Spleen (tissue), 11 donors: ENCODE data around the gene MRGPRD. TPM values are rescaled to one million over a fixed set of nuclear protein-coding genes. Genes with fewer than 3 reads are reported as not detected.
A peak's percentile ranks its signal among the peaks of the same experiment; 100 is the strongest.
"Not testable (repeated sequence)": the region's sequence is repeated elsewhere in the genome, so short reads cannot be mapped to it uniquely, and the experiment has no call there.

Experiments
- DNase-seq: peaks from one replicate; pipeline ENCODE4 v3.0.0-alpha.2; 2020
- H3K27ac ChIP-seq, 8 donors: fragments of 200-600 bp; sonication (generic) in 7 of 8; 1 replicate in 4 of 8; 2 replicates in 4 of 8; pipeline versions ENCODE4 v1.5.0 to v1.8.0; 2016 to 2021; ENCODE audit warnings: inconsistent platforms in 4 of 8, mild to moderate bottlenecking in 4 of 8, moderate library complexity in 1 of 8
- H3K27me3 ChIP-seq, 7 donors: fragments of 200-600 bp; sonication (generic) in 6 of 7; replicated peaks in 1 of 7; 1 replicate in 4 of 7; 2 replicates in 3 of 7; pipeline versions ENCODE4 v1.5.0 to v1.8.0; 2016 to 2021; ENCODE audit warnings: inconsistent platforms in 3 of 7, mild to moderate bottlenecking in 1 of 7
- H3K36me3 ChIP-seq, 6 donors: fragments of 200-600 bp; sonication (generic) in 5 of 6; 1 replicate in 4 of 6; 2 replicates in 2 of 6; pipeline versions ENCODE4 v1.5.0 to v1.8.0; 2016 to 2021; ENCODE audit warnings: inconsistent platforms in 2 of 6
- H3K4me1 ChIP-seq, 6 donors: fragments of 200-600 bp; sonication (generic) in 5 of 6; 1 replicate in 3 of 6; 2 replicates in 3 of 6; pipeline versions ENCODE4 v1.5.0 to v1.8.0; 2016 to 2021; ENCODE audit warnings: inconsistent platforms in 3 of 6
- H3K4me3 ChIP-seq, 8 donors: fragments of 200-600 bp; sonication (generic) in 7 of 8; 1 replicate in 4 of 8; 2 replicates in 4 of 8; pipeline versions ENCODE4 v1.5.0 to v1.8.0; 2016 to 2021; ENCODE audit warnings: inconsistent platforms in 4 of 8, mild to moderate bottlenecking in 4 of 8, moderate library complexity in 2 of 8
- H3K9me3 ChIP-seq, 8 donors: fragments of 200-600 bp; sonication (generic) in 7 of 8; 1 replicate in 4 of 8; 2 replicates in 4 of 8; pipeline versions ENCODE4 v1.5.0 to v1.8.0; 2016 to 2021; ENCODE audit warnings: inconsistent platforms in 4 of 8
- CTCF ChIP-seq, 11 experiments: fragments of 200-600 bp in 7 of 11; fragments of 450-650 bp in 4 of 11; sonication (generic) in 4 of 11; IDR thresholded peaks in 8 of 11; conservative IDR thresholded peaks in 3 of 11; 1 replicate in 7 of 11; 2 replicates in 4 of 11; pipeline versions ENCODE4 v1.4.0 to v1.8.0; 2016 to 2021; ENCODE audit warnings: antibody characterized with exemption in 11 of 11, inconsistent platforms in 4 of 11, mild to moderate bottlenecking in 1 of 11
- POLR2A ChIP-seq, 3 donors: fragments of 450-650 bp; IDR thresholded peaks; one replicate each; pipeline ENCODE4 v1.5.1; 2017; ENCODE audit warnings: antibody characterized with exemption in 3 of 3, mild to moderate bottlenecking in 1 of 3
- POLR2AphosphoS5 ChIP-seq, 3 donors: sonication (generic); formaldehyde crosslinking; IDR thresholded peaks; one replicate each; pipeline ENCODE4 v1.5.1; 2017; ENCODE audit warnings: antibody characterized with exemption in 3 of 3
- WGBS, 5 donors: extraction: QIAGEN DNeasy Blood & Tissue Kit in 3 of 5; methylation state at CpG; one replicate each; pipeline versions ENCODE4 v1.1.5 to v1.1.7; 2013 to 2018; 5-methylcytosine and 5-hydroxymethylcytosine counted together
- intact Hi-C: fragments of 100-400 bp; cut with DNase I; formaldehyde crosslinking; loops from one replicate; pipeline ENCODE4 v1.15.0; 2023; ENCODE audit warnings: low total_unique reads
- polyA plus RNA-seq, 3 donors: library from polyadenylated mRNA; stranded (reverse); fragments of 200-250 nt; gene quantifications; one replicate each; pipeline ENCODE4 v1.2.1, GENCODE V29; 2013
- total RNA-seq, 7 donors: library from RNA; depleted of rRNA in 3 of 7; stranded (reverse); fragments of >200 nt in 3 of 7; fragmentation: NEBNext Ultra II Directional in 4 of 7; extraction: Animal tissue kit (Norgen Biotek cat#: 25700) in 4 of 7; gene quantifications; one replicate each; pipeline versions ENCODE4 v1.1.0 to v1.2.1, GENCODE V29; 2016 to 2021
- donor health status: healthy with polysubstance abuse.
- donor health status: DM: no; HTN: no; CAD: no; lungs with moderate emphysema.
- donor health status: DM: no; HTN: no; CAD: no.
- donor health status: Bipolar disorder and iron deficiency.
- donor health status: healthy.
- donor health status: DM: no; HTN: no; CAD: no.
- donor health status: DM: yes; HTN: yes; CAD: no.

The MRGPRD gene
- total and polyA plus RNA-seq, 10 donors = not detected

- intact Hi-C loops = no loop called here
- no peak for TF ChIP-seq CTCF (IDR thresholded peaks at IDR 0.05 in 8 of 11, conservative IDR thresholded peaks at IDR 0.05 in 3 of 11)
- no peak for TF ChIP-seq POLR2A (IDR thresholded peaks at IDR 0.05)
- no peak for TF ChIP-seq POLR2AphosphoS5 (IDR thresholded peaks at IDR 0.05)
- WGBS, 5 donors = 89 to 93% (median 91%) methylated on average over 23 of the region's 23 CpGs
- no peaks in the 10 kb centered on the region for H3K9me3 ChIP-seq
- no peak overlapping the region for H3K4me3 ChIP-seq
- H3K36me3 ChIP-seq = no peaks in the 10 kb centered on the region
- H3K4me1 ChIP-seq = no peaks in the 10 kb centered on the region
- no peak overlapping the region for H3K27ac ChIP-seq
- peaks cover 0 to 40% (median 7%) of the 10 kb centered on the region in 7 donors for H3K27me3 ChIP-seq
- DNase-seq = peak; percentile 67
Observed at GRCh38 chr11:68974421-68975194, 6.2 kb downstream of the MRGPRD start.

- H3K27ac ChIP-seq, H3K4me3 ChIP-seq, H3K4me1 ChIP-seq, H3K9me3 ChIP-seq, intact Hi-C loops, H3K36me3 ChIP-seq: not testable (repeated sequence)
- H3K27me3 ChIP-seq = peaks cover 0 to 39% (median 2%) of the 10 kb centered on the region in 7 donors
- DNase-seq = peak; percentile 25
- WGBS, 5 donors = 71 to 88% (median 83%) methylated on average over 11 to 12 of the region's 12 CpGs
Observed at GRCh38 chr11:68973706-68974105, 7.1 kb downstream of the MRGPRD start.

GRCh38 chr11:68973219-68973618 is 7.6 kb downstream of the MRGPRD start:
- H3K36me3 ChIP-seq = no peaks in the 10 kb centered on the region
- H3K9me3 ChIP-seq = no peaks in the 10 kb centered on the region
- peaks cover 0 to 38% (median under 1%) of the 10 kb centered on the region in 7 donors for H3K27me3 ChIP-seq
- no peak overlapping the region for H3K4me3 ChIP-seq
- no peak overlapping the region for H3K27ac ChIP-seq
- DNase-seq = peak; percentile 6
- intact Hi-C loops = no loop called here
- no peaks in the 10 kb centered on the region for H3K4me1 ChIP-seq
- TF ChIP-seq CTCF (IDR thresholded peaks at IDR 0.05 in 8 of 11, conservative IDR thresholded peaks at IDR 0.05 in 3 of 11) = no peak
- TF ChIP-seq POLR2A (IDR thresholded peaks at IDR 0.05) = no peak
- TF ChIP-seq POLR2AphosphoS5 (IDR thresholded peaks at IDR 0.05) = no peak
- 70 to 82% (median 76%) methylated on average over 4 of the region's 4 CpGs for WGBS, 5 donors

GRCh38 chr11:68970921-68971636 is 9.7 kb downstream of the MRGPRD start:
- Histone ChIP-seq H3K36me3 (no peaks in the 10 kb centered on the region), H3K4me3 (no peak overlapping the region), H3K9me3 (no peaks in the 10 kb centered on the region), H3K27ac (no peak overlapping the region), H3K4me1 (no peaks in the 10 kb centered on the region), H3K27me3 (peaks cover 0 to 41% (median 0%) of the 10 kb centered on the region in 7 donors)
- TF ChIP-seq POLR2A (IDR thresholded peaks at IDR 0.05) (no peak), POLR2AphosphoS5 (IDR thresholded peaks at IDR 0.05) (no peak), CTCF (IDR thresholded peaks at IDR 0.05 in 8 of 11, conservative IDR thresholded peaks at IDR 0.05 in 3 of 11) (no peak)
- WGBS, 5 donors = 77 to 89% (median 83%) methylated on average over 8 of the region's 8 CpGs
- peak; percentile 29 for DNase-seq
- intact Hi-C loops = no loop called here
